ENCODE measurements around the gene B4GALT2. TPM values are rescaled to one million over a fixed set of nuclear protein-coding genes. Genes with fewer than 3 reads are reported as not detected.

Gene B4GALT2
- total and polyA plus RNA-seq, 10 of the 15 experiments (the other 5 are each of a cell fraction or from before 2014, with no cell fraction given), result 0.98 to 61.0 (median 23.4) TPM

GRCh38 chr1:43978264-43978550 is 803 bp upstream of the B4GALT2 start (continued):
- TF ChIP-seq EP300 (IDR thresholded peaks at IDR 0.05; ENCODE audit: borderline replicate concordance in 1 of 2, control insufficient read depth in 1 of 2, low read depth in 2 of 2, low read length in 2 of 2) (no peak), ZNF217 (IDR thresholded peaks at IDR 0.05) (no peak), ZBED1 (IDR thresholded peaks at IDR 0.05; ENCODE audit: borderline replicate concordance) (no peak), EZH2 (IDR thresholded peaks at IDR 0.05; ENCODE audit: borderline replicate concordance, control insufficient read depth, low read depth, low read length) (no peak)

- peaks cover 45% of the 10 kb centered on the region for H3K79me2 ChIP-seq (ENCODE audit: control insufficient read depth, insufficient read depth, low read length)
- DNase-seq (ENCODE audit: low read depth, low spot score) (no peak), FAIRE-seq (no peak), ATAC-seq (no peak)
- no TSS peak for BruUV-seq (replicated peaks)
- no peaks in the 10 kb centered on the region for H3K27me3 ChIP-seq (replicated peaks in 1 of 2; ENCODE audit: control insufficient read depth in 2 of 2, insufficient read depth in 2 of 2, low read length in 1 of 2)
- peaks cover 24% of the 10 kb centered on the region for H3K4me1 ChIP-seq (ENCODE audit: control insufficient read depth, insufficient read depth, low read length)
- in situ Hi-C loops (cut with MboI), result no loop called here
- WGBS (ENCODE audit: insufficient coverage, insufficient replicate concordance, low lambda C conversion rate, missing lambda C conversion rate), result 2% methylated on average over 16 of the region's 45 CpGs
- no peaks in the 10 kb centered on the region for H4K20me1 ChIP-seq (ENCODE audit: control insufficient read depth, insufficient read depth)
- no peak overlapping the region for H3K27ac ChIP-seq (ENCODE audit: control insufficient read depth, insufficient read depth)
- CTCF ChIA-PET, result no interaction called here
- RAD21 ChIA-PET (ENCODE audit: unreplicated experiment), result no interaction called here
- H3K4me3 ChIP-seq, result peak overlapping the region; percentile 74
- intact Hi-C loops (cut with micrococcal nuclease; ENCODE audit: unreplicated experiment), result no loop called here
- POLR2A ChIA-PET, result no interaction called here
- H3K9me3 ChIP-seq (replicated peaks; ENCODE audit: control insufficient read depth, insufficient read depth, low read length), result no peaks in the 10 kb centered on the region
- H3K4me2 ChIP-seq (ENCODE audit: control insufficient read depth, insufficient read depth), result no peak overlapping the region; the same call in 1 of the 2 replicates
- H3K9ac ChIP-seq (ENCODE audit: control insufficient read depth, insufficient read depth, low read length), result peak overlapping the region; percentile 29; the same call in 1 of the 2 replicates
- no peak overlapping the region for H2AFZ ChIP-seq (ENCODE audit: control insufficient read depth, low read depth, low read length)
- SMC1A ChIA-PET (ENCODE audit: uncharacterized antibody, unreplicated experiment), result no interaction called here
- TF ChIP-seq GATAD2B (conservative IDR thresholded peaks at IDR 0.05; ENCODE audit: low read depth) (no peak), JUND (IDR thresholded peaks at IDR 0.05; ENCODE audit: low read depth, low read length) (no peak), E2F4 (IDR thresholded peaks at IDR 0.05; ENCODE audit: low read depth, low read length) (no peak), STAT1 (conservative IDR thresholded peaks at IDR 0.05) (no peak), SREBF1 (IDR thresholded peaks at IDR 0.05; ENCODE audit: low read length) (no peak), ZNF622 (IDR thresholded peaks at IDR 0.05) (no peak), RAD21 (IDR thresholded peaks at IDR 0.05; ENCODE audit: insufficient read depth, low read depth, low read length) (no peak), CBX5 (IDR thresholded peaks at IDR 0.05; ENCODE audit: low read depth) (no peak), RCOR1 (conservative IDR thresholded peaks at IDR 0.05; ENCODE audit: low read depth, low read length) (no peak), BHLHE40 (IDR thresholded peaks at IDR 0.05; ENCODE audit: borderline replicate concordance in 1 of 2, low read depth in 2 of 2, low read length in 1 of 2) (no peak), EED (IDR thresholded peaks at IDR 0.05; ENCODE audit: low read depth) (no peak), EZH2 (IDR thresholded peaks at IDR 0.05; ENCODE audit: borderline replicate concordance, control insufficient read depth, low read depth, low read length) (no peak), POU2F2 (IDR thresholded peaks at IDR 0.05; ENCODE audit: borderline replicate concordance, low read depth, low read length) (no peak), NFYA (IDR thresholded peaks at IDR 0.05; ENCODE audit: borderline replicate concordance, low read depth, low read length) (no peak), YBX1 (IDR thresholded peaks at IDR 0.05) (no peak)
- TF ChIP-seq, protein P1, sequence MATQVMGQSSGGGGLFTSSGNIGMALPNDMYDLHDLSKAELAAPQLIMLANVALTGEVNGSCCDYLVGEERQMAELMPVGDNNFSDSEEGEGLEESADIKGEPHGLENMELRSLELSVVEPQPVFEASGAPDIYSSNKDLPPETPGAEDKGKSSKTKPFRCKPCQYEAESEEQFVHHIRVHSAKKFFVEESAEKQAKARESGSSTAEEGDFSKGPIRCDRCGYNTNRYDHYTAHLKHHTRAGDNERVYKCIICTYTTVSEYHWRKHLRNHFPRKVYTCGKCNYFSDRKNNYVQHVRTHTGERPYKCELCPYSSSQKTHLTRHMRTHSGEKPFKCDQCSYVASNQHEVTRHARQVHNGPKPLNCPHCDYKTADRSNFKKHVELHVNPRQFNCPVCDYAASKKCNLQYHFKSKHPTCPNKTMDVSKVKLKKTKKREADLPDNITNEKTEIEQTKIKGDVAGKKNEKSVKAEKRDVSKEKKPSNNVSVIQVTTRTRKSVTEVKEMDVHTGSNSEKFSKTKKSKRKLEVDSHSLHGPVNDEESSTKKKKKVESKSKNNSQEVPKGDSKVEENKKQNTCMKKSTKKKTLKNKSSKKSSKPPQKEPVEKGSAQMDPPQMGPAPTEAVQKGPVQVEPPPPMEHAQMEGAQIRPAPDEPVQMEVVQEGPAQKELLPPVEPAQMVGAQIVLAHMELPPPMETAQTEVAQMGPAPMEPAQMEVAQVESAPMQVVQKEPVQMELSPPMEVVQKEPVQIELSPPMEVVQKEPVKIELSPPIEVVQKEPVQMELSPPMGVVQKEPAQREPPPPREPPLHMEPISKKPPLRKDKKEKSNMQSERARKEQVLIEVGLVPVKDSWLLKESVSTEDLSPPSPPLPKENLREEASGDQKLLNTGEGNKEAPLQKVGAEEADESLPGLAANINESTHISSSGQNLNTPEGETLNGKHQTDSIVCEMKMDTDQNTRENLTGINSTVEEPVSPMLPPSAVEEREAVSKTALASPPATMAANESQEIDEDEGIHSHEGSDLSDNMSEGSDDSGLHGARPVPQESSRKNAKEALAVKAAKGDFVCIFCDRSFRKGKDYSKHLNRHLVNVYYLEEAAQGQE (IDR thresholded peaks at IDR 0.05; ENCODE audit: low read depth, low read length), result no peak
- peaks cover 0 to 7% of the 10 kb centered on the region in 2 experiments for H3K36me3 ChIP-seq (ENCODE audit: control insufficient read depth in 2 of 2, insufficient read depth in 2 of 2, low read length in 1 of 2)
These were observed 184 bp downstream of the B4GALT2 start for GRCh38 chr1:43979261-43979527.

Data from GM12878 (cell line).